Left forelimb (tissue), 1 donor: ENCODE results near the gene PRKCSH.
"Not testable (repeated sequence)": the region's sequence is repeated elsewhere in the genome, so short reads cannot be mapped to it uniquely, and the experiment has no call there.

ENCODE experiments used
- DNase-seq: peaks from one replicate; pipeline ENCODE4 v3.0.0-alpha.2; 2018; ENCODE audit warnings: low spot score

The PRKCSH gene

DNA sequence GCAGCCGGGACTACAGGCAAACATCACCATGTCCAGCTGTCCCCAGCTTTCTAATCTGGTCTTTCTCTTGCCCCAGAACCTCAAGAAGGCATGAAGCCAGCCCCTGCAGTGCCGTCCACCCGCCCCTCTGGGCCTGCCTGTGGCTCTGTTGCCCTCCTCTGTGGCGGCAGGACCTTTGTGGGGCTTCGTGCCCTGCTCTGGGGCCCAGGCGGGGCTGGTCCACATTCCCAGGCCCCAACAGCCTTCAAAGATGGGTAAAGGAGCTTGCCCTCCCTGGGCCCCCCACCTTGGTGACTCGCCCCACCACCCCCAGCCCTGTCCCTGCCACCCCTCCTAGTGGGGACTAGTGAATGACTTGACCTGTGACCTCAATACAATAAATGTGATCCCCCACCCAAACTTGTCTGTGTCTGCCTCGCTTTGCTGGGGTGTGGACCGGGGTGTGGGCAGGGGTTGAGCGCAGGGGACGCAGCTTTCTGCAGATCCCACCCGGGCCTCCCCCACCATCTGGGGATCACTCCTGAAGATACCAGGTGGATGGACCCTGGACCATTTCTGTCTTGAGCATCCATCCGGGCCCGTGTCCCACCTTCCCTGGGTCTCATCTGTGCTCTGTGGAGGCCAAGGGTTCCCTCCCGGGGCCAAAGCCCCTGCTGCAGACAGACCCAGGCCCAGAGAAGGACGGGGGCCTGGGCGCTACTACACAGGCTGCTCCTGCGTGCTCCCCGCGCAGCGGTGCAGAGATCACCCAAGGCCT lies 15.3 kb downstream of the PRKCSH start:
- no peak for DNase-seq

DNA sequence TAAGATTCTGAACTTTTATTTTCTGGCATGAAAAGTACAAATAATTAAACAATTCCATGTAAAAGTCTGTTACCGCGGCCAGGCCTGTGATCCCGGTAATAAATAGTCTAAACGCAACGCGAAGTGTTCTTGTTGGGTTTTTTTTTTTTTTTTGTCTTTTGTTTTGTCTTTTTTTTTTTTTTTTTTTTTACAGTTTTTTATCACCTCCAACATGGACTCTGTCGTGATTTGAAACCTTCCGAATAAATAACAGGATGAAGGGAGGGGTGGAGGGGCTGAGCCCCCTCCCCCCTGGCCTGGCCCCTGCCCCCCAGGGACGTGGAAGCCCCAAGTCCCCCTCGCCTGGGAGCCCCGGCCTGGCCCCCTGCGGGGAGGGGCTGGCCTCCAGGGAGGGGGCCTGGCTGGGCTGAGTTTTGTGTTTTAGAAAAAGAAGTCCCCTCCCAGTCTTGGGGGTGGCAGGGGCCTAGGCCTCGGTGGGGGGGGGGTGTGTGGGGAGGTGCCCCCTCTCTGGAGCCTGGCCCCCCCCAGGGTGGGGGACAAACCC lies 16.0 kb downstream of the PRKCSH start:
- no peak for DNase-seq

DNA sequence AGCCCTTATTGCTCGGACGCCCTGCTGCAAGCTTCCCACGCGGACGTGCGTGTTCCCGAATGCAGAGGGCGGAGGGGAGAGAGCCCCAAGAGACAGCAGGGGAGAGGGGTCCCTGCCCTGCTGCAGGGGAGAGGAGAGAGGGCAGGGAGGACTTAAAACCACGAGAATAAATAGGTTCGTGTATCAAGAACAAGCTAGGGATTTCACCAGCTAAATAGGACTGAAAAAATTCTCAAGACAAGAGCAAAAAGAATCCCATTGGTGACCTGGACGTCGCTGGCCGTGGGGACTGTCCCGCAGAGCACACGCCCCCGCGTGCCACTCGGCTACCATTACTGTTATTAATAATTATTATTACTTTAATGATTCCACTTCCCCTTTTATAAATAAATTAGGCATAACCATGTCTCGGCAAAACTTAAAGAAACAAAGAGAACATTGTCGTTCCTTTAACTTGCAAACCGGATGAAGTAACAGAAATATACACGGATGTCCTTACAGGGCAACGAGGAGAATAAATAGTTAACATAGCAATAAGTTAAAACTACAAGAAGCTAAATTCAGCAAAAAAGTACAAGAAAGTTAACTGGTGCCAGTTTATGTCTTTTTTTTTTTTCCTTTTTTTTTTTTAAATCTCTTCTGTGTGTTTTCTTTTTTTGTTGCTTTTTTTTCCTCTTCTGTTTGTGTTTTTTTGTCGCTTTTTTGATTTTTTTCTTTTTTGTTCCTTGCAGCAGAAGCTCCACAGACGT lies 16.6 kb downstream of the PRKCSH start:
- DNase-seq: no peak

DNA sequence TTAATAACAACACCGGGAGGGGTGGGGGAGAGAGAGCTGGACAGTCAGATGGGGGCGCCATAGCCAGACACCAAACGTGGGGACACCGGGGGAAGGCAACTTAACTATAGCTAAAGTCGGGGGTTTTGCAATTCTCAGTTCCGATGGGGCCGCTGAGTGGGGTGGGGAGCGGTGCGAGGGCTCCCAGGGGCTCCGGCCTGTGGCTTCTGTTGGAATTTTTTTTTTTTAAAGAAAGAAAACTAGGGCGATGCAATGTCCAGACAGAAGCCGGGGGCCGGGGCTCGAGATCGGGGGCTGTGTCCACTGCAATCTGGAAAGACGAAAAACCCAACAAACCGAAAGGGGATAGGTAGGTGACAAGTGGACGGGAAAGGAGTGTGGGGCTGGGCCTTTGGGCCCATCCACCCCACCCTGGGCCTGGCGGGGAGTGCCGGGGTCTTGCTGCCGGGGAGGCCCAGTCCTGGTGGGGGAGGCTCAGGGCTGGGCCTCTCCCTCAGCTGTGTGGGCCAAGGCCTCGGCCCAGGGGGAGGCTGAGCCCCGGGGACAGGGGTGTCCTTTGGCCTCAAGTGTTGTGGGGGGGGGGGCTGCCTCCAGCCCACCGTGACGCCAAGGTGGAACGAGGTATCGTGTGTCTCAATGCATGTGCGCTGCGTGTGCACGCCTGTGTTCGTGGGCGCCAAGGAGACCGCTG lies 17.3 kb downstream of the PRKCSH start:
- DNase-seq: no peak

DNA sequence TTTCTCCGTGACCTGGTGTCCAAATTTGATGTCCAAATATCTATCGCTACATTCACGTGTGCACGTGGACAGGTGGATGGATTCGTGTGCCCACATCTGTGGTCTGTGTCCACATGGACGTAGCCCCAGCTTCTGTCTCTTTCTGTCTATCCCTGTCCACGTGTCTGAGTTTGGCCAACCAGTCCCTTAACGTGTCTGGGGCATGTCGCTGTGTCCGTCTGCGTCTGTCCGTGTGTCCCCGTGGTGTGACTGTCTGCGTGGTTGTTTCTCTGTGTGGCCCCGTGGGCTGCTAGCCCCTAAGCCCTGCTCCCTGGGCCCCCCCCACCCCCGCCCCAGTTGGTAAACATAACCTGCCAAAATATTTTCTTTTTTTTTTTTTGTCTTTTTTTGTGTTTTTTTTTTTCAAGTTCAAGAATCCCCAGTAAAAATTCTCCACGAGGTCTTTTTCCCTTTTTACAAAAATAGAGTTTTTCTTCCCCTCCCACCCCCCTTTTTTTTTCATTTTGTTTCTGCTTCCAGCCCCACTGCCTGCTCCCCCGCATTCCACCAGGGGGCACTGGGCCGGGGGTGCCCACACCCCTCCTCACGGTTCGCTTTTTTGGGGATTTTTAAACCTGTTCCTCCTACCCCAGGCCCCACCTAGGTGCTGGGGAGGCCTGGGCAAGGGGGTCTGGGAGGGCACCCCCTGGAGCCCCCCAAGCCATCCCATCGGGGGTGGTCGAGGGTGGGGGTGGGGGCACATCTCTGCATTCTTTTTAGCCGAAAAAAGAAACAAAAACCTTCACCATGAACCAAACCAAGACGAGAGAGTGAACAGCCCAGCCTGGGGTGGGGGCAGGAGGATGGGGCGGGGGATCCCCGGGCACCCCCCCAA lies 18.3 kb downstream of the PRKCSH start:
- no peak for DNase-seq

DNA sequence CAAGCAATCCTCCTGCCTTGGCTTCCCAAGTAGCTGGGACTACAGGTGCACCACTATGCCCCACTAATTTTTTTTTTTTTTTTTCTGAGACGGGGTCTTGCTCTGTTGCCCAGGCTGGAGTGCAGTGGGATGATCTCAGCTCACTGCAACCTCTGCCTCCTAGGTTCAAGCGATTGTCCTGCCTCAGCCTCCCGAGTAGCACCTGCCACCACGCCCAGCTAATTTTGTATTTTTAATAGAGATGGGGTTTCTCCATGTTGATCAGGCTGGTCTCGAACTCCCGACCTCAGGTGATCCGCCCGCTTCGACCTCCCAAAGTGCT lies 19.8 kb downstream of the PRKCSH start:
- not testable (repeated sequence) for DNase-seq

DNA sequence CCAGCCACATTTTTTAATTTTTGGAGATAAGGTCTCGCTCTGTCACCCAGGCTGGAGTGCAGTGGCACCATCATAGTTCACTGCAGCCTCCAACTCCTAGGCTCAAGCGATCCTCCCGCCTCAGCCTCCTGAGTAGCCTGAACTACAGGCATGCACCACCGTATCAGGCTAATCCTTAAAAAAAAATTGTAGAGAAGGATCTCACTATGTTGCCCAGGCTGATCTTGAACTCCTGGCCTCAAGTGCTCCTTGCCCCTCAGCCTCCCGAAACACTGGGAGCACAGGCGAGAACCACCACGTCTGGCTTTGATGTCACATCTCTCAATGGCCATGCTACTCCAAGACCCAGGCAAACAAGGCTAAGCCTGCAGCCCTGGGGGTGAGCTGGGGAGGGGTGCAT lies 21.2 kb downstream of the PRKCSH start:
- no peak for DNase-seq

DNA sequence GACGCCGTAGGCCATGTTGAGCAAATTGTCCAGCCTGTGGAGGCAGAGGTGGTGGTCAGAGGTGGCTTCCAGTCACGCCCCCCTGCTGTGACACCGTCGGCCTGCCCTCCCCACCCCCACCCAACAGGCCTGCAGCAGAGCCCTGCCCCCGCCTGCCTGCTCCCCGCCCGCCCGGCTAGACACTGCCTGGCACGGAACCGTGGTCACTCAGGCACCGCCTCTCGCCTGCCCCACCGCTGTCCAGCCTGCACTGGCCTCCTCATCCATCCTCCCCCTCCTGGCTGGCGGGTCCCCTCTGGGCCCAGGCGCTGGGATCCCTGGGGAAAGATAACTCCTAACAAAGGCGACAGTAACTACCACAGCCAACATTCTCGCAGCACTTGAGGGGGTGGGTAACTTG lies 21.7 kb downstream of the PRKCSH start:
- no peak for DNase-seq

DNA sequence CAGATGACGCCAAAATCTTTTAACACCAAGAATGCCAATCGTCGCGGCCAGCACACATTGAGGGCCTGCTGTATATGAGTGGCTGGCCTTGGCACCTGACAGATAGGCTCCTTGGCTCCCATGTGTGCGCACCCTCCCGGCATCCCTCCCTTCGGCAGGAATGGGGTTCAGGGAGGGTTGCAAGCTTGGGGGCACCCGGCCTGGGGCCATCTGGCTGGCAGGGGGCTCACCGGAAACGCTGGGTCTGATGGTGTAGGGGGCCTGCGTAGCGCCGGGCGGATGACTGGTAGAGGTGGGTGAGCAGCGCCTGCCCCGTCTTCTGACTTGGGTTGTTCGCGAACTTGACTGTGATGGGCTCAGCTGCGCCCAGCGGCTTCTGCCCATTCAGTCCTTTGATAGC lies 22.4 kb downstream of the PRKCSH start:
- no peak for DNase-seq

DNA sequence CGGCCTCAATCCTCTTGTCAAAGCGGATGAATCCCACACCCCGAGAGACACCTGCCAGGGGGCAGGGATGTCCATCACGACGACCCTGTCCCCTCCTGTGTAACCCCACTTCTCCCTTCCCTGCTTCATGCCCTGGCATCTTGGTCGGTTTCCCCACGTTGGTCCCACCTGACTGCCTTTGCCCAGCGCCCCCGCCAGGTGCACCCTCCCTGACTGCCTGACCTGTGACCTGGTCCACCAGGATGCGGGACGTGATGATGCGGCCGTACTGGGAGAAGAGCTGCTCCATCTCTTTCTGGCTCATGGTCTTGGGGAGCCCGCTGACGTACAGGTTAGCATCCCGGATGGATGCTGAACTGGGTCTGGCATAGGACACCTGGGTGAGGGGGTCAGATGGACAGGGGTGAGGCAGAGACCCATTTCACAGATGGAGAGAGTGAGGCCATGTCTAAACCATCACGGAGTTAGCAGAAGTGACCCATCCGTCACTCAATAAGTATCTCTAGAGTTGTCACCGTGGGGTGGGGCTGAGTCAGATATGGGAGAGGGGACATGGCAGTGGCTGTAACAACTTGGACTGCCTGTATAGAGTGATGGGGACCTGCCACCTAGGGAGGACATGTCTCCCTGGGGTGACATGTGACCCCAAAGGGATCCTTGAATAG lies 22.9 kb downstream of the PRKCSH start:
- no peak for DNase-seq

DNA sequence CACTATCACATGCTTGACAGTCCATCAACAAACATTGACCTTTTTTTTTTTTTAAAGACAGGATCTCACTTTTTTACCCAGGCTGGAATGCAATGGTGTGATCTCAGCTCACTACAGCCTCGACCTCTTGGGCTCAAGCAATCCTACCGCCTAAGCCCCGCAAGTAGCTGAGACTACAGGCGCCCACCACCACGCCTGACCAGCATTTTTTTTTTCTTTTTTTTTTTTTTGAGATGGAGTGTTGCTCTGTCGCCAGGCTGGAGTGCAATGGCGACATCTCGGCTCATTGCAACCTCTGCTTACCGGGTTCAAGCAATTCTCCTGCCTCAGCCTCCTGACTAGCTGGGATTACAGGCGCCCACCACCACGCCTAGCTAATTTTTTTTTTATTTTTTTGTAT lies 23.5 kb downstream of the PRKCSH start:
- DNase-seq: not testable (repeated sequence)

DNA sequence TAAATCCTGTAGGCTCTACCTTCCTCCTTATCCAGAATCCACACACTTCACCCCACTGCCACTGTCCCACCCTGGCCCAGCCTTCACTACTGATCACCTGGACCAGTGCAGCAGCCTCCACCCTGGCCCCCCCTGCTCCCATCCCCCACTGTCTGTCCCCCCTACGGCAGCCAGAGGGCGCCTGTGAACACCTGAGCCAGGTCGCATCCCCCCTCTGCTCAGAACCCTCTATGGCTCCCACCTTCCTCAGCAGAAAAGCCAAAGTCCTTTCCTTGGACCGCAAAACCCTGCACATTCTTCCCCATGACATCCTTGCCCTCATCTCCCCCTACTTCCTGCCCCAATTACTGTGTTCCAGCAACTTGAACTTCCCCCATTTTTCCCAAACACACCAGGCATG lies 24.8 kb downstream of the PRKCSH start:
- DNase-seq: no peak

DNA sequence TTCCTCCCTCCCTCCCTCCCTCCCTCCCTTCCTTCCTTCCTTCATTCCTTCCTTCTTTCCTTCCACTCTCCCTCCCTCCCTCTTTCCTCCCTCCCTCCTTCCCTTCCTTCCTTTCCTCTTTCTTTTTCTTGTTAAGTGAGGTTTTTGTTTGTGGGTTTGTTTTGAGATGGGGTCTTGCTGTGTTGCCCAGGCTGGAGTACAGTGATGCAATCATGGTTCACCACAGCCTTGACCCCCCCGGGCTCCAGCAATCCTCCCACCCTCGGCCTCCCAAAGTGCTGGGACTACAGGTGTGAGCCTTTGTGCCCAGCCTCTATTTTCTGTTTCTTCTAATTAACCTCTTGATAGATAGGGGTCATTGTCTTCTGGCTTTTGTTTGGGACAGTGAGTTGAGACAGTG lies 26.0 kb downstream of the PRKCSH start:
- DNase-seq: no peak

DNA sequence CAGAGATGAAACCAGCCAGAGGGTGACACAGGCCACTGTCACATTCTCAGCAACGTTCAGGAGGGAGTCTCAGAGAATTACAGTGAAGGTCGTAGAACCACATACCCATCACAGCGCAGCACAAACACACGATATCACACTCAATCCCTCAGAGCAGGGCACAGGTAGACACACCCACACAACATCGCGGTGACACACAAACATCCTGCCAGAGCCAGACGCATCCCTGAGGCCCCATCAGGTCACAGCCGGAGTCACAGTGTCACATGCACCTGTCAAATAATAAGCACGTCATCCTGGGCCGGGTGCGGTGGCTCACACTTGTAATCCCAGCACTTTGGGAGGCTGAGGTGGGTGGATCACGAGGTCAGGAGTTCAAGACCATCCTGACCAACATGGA lies 28.0 kb downstream of the PRKCSH start:
- DNase-seq: no peak

DNA sequence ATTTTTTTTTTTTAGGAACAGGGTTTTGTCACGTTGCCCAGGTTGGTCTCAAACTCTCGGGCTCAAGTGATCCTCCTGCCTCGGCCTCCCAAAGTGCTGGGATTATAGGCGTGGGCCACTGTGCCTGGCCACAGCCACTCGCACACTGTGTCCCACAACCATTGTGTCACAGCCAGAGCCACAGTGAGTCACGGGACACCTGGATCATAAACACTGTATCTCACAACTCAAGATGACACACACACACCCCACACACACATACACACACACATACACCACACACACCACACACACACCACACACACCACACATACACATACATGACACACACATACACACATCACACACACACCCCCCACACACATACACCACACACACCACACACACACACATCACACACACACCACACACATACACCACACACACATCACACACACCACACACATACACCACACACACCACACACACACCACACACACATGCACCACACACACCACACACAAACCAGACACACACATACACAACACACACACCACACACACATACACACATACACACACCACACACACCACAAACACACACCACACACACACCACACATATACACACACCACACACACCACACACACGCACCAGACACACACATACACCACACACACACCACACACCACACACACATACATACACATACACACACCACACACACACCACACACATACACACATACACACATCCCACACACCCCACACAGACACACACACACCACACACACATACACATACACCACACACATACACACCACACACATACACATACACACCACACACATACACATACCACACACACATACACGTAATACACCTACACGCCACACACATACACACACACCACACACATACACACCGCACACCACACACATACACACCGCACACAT lies 29.2 kb downstream of the PRKCSH start:
- DNase-seq: no peak

DNA sequence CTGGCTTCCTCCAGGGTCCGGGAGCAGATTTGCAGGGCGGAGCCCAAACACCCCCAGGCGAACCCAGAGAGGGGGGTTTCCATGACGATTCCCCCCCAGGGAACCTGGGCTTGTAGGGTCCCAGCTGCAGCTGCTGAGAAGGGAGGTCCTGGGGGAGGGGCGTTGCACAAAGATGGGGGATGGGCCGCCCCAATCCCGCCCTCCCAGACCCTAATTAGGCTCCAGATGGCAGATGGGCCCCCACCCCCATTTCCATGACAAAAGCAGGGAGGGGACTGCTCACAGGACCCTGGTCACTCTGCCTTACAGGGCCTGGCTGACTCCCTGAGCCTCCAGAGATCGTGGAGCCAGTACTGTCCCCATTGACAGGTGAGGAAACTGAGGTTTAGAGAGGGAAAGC lies 30.2 kb downstream of the PRKCSH start:
- DNase-seq: no peak

DNA sequence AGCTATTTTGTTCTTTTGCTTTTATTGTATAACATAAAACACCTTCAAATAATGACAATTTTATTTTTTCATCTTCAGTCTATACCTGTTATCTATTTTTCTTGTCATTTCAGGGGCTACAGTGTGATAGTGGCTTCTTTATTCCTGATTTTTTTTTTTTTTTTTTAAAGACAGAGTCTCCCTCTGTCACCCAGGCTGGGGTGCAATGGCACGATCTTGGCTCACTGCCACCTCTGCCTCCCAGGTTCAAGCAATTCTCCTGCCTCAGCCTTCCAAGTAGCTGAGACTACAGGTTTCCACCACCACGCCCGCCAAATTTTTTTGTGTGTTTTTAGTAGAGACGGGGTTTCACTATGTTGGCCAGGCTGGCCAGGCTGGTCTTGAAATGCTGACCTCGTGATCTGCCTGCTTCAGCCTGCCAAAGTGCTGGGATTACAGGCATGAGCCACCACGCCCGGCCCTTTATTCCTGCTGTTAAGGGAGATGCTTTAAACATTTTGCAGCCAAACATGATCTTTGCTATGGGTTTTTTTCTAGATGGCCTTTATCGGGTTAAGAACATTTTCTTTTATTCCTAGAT lies 32.9 kb downstream of the PRKCSH start:
- not testable (repeated sequence) for DNase-seq

DNA sequence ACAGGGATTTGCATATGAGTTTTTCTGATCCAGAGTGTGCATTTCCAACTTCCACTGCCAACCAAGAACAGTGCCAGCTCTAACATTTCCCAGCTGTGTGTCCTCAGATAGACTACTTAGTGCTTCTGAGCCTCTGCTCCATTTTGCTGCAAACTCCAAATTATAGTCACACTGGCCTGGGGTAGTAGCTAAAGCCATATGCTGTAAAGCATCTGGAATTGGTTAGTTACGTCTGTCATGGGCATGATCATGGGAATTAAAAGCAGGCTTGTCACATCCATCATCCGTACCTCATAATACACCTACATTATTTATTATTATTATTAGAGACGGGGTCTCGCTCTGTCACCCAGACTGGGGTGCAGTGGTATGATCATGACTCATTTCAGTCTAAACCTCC lies 38.3 kb downstream of the PRKCSH start:
- DNase-seq: no peak

DNA sequence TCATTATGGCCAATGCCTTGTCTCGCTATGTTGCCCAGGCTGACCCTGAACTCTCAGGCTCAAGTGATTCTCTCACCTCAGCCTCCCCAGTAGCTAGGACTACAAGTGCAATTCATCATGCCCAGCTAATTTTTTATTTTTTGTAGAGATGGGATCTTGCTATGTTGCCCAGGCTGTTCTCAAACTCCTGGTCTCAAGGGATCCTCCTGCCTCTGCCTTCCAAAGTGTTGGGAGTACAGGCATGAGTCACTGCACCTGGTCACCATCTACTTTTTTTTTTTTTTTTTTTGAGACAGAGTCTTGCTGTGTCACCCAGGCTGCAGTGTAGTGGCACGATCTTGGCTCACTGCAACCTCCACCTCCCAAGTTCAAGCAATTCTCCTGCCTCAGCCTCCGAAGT lies 39.9 kb downstream of the PRKCSH start:
- DNase-seq: not testable (repeated sequence)

DNA sequence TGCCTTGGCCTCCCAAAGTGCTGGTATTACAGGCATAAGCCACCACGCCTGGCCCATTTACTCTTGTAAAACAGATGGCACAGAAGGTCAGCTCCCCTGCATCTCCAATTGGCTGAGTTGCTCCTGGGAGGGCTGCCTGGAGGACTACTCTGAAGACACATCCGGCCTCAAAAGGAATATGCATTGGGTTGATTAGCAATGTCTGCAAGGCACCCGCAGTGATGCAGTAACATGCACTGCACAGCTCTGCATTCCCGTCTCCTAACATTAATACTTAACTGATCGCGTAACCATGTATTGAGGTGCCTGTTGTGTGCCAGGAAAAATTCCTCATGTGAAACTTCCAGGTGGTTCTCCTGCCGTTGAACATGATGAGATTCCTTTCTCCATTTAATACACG lies 40.4 kb downstream of the PRKCSH start:
- DNase-seq: no peak
